ENCODE results near the gene CCDC144A. TPM values are rescaled to one million over a fixed set of nuclear protein-coding genes. Genes with fewer than 3 reads are reported as not detected.
A peak's percentile ranks its signal among the peaks of the same experiment; 100 is the strongest.
"Not testable (repeated sequence)": the region's sequence is repeated elsewhere in the genome, so short reads cannot be mapped to it uniquely, and the experiment has no call there.

CCDC144A gene
- total RNA-seq, 4 donors from 2014 or later: 0.29 to 27.3 (median 12.3) TPM

GRCh38 chr17:16745492-16746203 lies 55.6 kb downstream of the CCDC144A start:
- H3K27ac ChIP-seq; H3K36me3 ChIP-seq; intact Hi-C loops (cut with DNase I; ENCODE audit: low total_unique reads); H3K9me3 ChIP-seq; H3K4me3 ChIP-seq; DNase-seq; H3K4me1 ChIP-seq; H3K27me3 ChIP-seq: not testable (repeated sequence)

- H3K9me3 ChIP-seq; H3K4me1 ChIP-seq; H3K4me3 ChIP-seq; H3K27ac ChIP-seq; H3K36me3 ChIP-seq; intact Hi-C loops (cut with DNase I; ENCODE audit: low total_unique reads); DNase-seq; H3K27me3 ChIP-seq: not testable (repeated sequence)
Observed at GRCh38 chr17:16746571-16746970, 56.5 kb downstream of the CCDC144A start.

- H3K4me1 ChIP-seq; H3K36me3 ChIP-seq; H3K27ac ChIP-seq; DNase-seq; intact Hi-C loops (cut with DNase I; ENCODE audit: low total_unique reads); H3K9me3 ChIP-seq; H3K4me3 ChIP-seq; H3K27me3 ChIP-seq: not testable (repeated sequence)
Observed at GRCh38 chr17:16750515-16750914, 60.5 kb downstream of the CCDC144A start.

- TF ChIP-seq CTCF (IDR thresholded peaks at IDR 0.05): peak in 1 of 4 experiments; percentile 8
- DNase-seq; H3K27ac ChIP-seq; intact Hi-C loops (cut with DNase I; ENCODE audit: low total_unique reads); H3K4me1 ChIP-seq; H3K4me3 ChIP-seq; H3K36me3 ChIP-seq; H3K27me3 ChIP-seq; H3K9me3 ChIP-seq: not testable (repeated sequence)
Observed at GRCh38 chr17:16751224-16751923, 61.3 kb downstream of the CCDC144A start.

- H3K4me3 ChIP-seq; H3K9me3 ChIP-seq; H3K4me1 ChIP-seq; intact Hi-C loops (cut with DNase I; ENCODE audit: low total_unique reads); H3K36me3 ChIP-seq; DNase-seq; H3K27ac ChIP-seq; H3K27me3 ChIP-seq: not testable (repeated sequence)
Observed at GRCh38 chr17:16751924-16752287, 61.9 kb downstream of the CCDC144A start.

GRCh38 chr17:16757520-16757919 lies 67.5 kb downstream of the CCDC144A start:
- intact Hi-C loops (cut with DNase I; ENCODE audit: low total_unique reads); H3K36me3 ChIP-seq; H3K9me3 ChIP-seq; H3K27me3 ChIP-seq; H3K27ac ChIP-seq; DNase-seq; H3K4me1 ChIP-seq; H3K4me3 ChIP-seq: not testable (repeated sequence)

- H3K36me3 ChIP-seq; H3K27ac ChIP-seq; H3K4me1 ChIP-seq; H3K9me3 ChIP-seq; DNase-seq; H3K27me3 ChIP-seq; intact Hi-C loops (cut with DNase I; ENCODE audit: low total_unique reads); H3K4me3 ChIP-seq: not testable (repeated sequence)
Observed at GRCh38 chr17:16758177-16758576, 68.1 kb downstream of the CCDC144A start.

GRCh38 chr17:16768290-16769175 lies 78.5 kb downstream of the CCDC144A start:
- H3K27me3 ChIP-seq; H3K27ac ChIP-seq; H3K36me3 ChIP-seq; H3K4me3 ChIP-seq; H3K9me3 ChIP-seq; intact Hi-C loops (cut with DNase I; ENCODE audit: low total_unique reads); H3K4me1 ChIP-seq; DNase-seq: not testable (repeated sequence)

GRCh38 chr17:16772394-16773145 lies 82.5 kb downstream of the CCDC144A start:
- H3K4me1 ChIP-seq; DNase-seq; intact Hi-C loops (cut with DNase I; ENCODE audit: low total_unique reads); H3K9me3 ChIP-seq; H3K27ac ChIP-seq; H3K27me3 ChIP-seq; H3K36me3 ChIP-seq; H3K4me3 ChIP-seq: not testable (repeated sequence)

GRCh38 chr17:16773146-16773522 lies 83.1 kb downstream of the CCDC144A start:
- H3K27me3 ChIP-seq; intact Hi-C loops (cut with DNase I; ENCODE audit: low total_unique reads); DNase-seq; H3K4me3 ChIP-seq; H3K9me3 ChIP-seq; H3K27ac ChIP-seq; H3K36me3 ChIP-seq; H3K4me1 ChIP-seq: not testable (repeated sequence)

GRCh38 chr17:16787851-16788250 lies 97.8 kb downstream of the CCDC144A start:
- H3K36me3 ChIP-seq; DNase-seq; H3K4me1 ChIP-seq; H3K27ac ChIP-seq; H3K27me3 ChIP-seq; H3K9me3 ChIP-seq; H3K4me3 ChIP-seq; intact Hi-C loops (cut with DNase I; ENCODE audit: low total_unique reads): not testable (repeated sequence)

Measured in uterus (tissue), 4 donors.